NCI-H2227 treated with DMSO at 0.1 percent for 48 hours (cell line): ENCODE results near the gene SLITRK5.

ENCODE experiments used
- DNase-seq: peaks from one replicate; lab custom pipeline; 2025; lab: John Stamatoyannopoulos, UW

The SLITRK5 gene, protein sequence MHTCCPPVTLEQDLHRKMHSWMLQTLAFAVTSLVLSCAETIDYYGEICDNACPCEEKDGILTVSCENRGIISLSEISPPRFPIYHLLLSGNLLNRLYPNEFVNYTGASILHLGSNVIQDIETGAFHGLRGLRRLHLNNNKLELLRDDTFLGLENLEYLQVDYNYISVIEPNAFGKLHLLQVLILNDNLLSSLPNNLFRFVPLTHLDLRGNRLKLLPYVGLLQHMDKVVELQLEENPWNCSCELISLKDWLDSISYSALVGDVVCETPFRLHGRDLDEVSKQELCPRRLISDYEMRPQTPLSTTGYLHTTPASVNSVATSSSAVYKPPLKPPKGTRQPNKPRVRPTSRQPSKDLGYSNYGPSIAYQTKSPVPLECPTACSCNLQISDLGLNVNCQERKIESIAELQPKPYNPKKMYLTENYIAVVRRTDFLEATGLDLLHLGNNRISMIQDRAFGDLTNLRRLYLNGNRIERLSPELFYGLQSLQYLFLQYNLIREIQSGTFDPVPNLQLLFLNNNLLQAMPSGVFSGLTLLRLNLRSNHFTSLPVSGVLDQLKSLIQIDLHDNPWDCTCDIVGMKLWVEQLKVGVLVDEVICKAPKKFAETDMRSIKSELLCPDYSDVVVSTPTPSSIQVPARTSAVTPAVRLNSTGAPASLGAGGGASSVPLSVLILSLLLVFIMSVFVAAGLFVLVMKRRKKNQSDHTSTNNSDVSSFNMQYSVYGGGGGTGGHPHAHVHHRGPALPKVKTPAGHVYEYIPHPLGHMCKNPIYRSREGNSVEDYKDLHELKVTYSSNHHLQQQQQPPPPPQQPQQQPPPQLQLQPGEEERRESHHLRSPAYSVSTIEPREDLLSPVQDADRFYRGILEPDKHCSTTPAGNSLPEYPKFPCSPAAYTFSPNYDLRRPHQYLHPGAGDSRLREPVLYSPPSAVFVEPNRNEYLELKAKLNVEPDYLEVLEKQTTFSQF

DNA sequence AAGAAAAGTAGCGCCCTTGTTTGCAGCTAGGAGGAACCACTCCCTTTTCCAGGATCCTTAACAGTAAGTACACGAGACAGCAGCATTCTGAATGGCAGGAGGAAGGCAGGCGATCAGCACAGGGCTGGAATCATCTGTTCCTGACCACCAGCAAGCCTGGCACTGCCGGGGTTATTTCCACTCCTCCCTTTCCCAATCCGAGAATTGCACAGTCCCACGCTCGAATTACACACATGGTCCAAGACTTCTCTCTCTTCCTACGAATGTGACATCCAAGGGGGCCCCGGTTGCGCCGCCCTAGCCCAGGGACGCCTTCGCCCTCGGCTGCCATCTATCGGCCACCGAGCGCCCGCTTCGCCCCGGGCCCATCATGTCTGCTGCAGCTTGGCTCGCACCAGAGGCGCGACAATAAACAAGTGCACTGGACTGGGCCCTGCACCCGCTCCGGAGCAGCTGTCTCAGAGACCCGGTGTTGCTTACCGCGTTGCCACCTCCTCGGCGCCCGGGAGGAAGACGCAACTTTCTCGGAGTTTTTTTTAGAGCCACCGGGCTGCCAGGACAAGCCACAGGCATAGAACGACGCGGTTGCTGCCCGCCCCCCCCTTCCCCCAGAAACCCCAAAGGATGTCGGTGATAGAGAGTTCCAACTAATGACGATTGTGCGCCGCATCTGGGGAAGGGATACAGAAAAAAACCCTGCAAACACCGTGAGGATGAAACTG lies at the start of gene SLITRK5:
Gene SLITRK5 (plus strand): TSS at position 341 of the 722 bp plus-strand sequence. CDS start 4,018 bp downstream, outside the sequence.
- DNase-seq = peak; percentile 74

DNA sequence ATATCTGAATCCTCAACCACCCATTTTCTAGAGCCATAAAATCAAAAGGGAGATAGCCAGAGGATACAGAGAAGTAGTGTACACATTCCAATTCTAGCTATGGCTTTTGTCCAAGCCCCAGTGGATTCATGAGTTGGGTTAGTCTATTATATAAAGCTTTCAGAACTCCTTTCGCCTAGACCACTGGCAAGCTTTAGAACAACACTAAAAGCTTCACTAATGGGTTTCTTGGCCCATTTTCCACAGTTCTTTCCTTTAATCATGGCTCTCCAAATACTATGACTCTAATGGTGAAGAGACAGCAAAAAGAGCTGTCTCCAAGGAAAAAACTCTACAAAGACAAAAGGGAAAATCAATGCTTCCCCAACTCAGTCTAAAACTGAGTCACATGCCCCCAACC lies 48.2 kb upstream of the SLITRK5 start:
- DNase-seq = no peak

- peak; percentile 25 for DNase-seq
Observed at GRCh38 chr13:87656306-87656705, 14.9 kb upstream of the SLITRK5 start.

DNA sequence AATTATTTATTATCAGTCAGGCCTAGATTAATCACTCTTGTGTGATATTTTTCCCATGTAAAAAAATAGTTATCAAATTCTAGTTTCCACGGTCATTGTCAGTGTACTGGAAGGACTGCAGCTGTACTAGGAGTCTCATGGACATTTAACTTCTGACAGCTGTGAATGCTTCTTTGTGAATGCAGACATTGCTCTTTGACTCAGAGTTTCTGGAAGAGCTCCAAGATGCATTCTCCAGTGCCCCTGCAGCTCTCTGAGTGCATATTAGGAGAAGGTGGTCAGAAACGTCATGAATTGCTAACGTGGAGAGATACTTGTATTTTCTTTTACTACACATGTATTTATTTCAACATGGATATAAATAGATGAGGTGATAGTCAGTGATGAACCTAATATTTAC lies 9.7 kb upstream of the SLITRK5 start:
- DNase-seq = no peak

- no peak for DNase-seq
Observed at GRCh38 chr13:87666831-87667230, 4.3 kb upstream of the SLITRK5 start.

- no peak for DNase-seq
Observed at GRCh38 chr13:87667686-87668085, 3.5 kb upstream of the SLITRK5 start.

DNA sequence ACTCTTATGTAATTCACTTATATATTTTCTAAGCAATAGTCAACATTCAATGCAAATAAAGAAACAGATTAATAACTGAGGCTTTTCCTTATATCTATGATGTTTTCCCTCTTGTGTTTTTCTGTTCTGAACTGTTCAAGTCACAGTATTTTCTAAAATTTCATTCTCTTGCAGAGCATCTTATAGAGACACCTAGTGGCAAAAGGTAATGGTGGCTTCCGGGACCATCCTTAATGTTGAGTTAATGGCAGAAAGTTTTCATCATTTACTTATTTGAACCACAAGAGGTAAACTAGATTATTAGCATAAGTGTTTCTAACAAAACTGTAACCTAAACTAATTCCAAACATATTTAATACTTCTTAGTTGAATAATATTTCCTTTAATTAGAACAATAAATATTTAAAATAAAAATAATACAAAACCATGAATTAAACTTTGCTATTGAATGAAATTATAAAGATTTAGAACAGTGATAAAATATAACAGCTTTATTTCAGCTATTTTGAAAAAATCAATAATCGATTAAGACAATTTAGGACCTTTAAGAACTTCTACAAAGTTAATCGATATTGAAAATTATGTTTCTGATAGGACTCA lies 1.7 kb upstream of the SLITRK5 start:
- DNase-seq = peak; percentile 34

DNA sequence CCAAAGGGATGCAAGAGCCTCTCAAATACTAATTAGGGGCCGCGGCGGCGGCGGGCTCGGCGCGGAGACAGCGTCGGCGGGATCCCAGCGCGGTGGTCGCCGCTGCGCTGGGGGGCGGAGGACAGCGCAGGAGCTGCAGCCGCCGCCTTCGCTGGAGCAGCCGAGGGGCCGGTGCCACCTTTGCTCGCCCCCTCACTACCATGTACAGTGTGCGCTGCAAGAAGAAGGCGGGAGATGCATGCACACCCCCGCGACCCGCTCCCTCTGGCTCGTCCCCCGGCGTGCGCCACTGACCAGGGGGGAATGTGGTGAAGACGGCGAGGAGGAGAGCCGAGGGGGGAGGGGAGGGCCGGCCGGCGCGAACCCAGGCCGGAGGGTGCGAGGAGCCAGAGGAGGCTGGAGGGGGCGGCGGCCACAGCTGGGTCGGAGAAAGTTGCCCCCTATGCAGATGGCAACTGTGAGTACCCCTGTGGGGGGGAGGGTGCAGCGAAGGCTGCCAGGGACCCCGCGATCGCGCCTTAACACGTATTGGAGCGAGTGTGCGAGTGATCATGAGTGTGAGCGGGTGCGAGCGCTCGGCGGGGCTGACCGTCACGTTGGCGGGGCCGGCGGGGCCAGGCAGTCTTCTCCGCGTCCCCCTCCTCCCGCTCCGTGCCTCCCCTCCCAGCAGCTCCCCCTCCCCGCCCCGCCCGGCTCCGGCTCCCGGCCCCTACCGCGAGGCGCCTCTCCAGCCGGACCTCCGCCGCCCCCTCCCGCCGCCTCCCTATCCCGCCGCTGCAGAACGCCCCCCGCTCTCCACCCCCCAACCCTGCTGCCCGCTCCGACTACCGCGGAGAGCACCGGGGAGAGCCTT lies 808 bp downstream of the SLITRK5 start:
- peak; percentile 10 for DNase-seq

GRCh38 chr13:87674247-87674738 lies 3.1 kb downstream of the SLITRK5 start:
- DNase-seq = peak; percentile 38

DNA sequence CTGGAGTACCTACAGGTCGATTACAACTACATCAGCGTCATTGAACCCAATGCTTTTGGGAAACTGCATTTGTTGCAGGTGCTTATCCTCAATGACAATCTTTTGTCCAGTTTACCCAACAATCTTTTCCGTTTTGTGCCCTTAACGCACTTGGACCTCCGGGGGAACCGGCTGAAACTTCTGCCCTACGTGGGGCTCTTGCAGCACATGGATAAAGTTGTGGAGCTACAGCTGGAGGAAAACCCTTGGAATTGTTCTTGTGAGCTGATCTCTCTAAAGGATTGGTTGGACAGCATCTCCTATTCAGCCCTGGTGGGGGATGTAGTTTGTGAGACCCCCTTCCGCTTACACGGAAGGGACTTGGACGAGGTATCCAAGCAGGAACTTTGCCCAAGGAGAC lies 4.7 kb downstream of the SLITRK5 start:
- DNase-seq = no peak

- no peak for DNase-seq
Observed at GRCh38 chr13:87676254-87677042, 5.3 kb downstream of the SLITRK5 start.

DNA sequence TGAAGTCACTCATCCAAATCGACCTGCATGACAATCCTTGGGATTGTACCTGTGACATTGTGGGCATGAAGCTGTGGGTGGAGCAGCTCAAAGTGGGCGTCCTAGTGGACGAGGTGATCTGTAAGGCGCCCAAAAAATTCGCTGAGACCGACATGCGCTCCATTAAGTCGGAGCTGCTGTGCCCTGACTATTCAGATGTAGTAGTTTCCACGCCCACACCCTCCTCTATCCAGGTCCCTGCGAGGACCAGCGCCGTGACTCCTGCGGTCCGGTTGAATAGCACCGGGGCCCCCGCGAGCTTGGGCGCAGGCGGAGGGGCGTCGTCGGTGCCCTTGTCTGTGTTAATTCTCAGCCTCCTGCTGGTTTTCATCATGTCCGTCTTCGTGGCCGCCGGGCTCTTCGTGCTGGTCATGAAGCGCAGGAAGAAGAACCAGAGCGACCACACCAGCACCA lies 5.9 kb downstream of the SLITRK5 start:
- DNase-seq = no peak

GRCh38 chr13:87677496-87678371 lies 6.6 kb downstream of the SLITRK5 start:
- DNase-seq = no peak

DNA sequence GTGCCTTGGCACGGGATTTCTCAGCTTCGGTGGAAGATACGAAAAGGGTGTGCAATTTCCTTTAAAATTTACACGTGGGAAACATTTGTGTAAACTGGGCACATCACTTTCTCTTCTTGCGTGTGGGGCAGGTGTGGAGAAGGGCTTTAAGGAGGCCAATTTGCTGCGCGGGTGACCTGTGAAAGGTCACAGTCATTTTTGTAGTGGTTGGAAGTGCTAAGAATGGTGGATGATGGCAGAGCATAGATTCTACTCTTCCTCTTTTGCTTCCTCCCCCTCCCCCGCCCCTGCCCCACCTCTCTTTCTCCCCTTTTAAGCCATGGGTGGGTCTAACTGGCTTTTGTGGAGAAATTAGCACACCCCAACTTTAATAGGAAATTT lies 7.2 kb downstream of the SLITRK5 start:
- DNase-seq = no peak

GRCh38 chr13:87680298-87680697 lies 9.1 kb downstream of the SLITRK5 start:
- no peak for DNase-seq

DNA sequence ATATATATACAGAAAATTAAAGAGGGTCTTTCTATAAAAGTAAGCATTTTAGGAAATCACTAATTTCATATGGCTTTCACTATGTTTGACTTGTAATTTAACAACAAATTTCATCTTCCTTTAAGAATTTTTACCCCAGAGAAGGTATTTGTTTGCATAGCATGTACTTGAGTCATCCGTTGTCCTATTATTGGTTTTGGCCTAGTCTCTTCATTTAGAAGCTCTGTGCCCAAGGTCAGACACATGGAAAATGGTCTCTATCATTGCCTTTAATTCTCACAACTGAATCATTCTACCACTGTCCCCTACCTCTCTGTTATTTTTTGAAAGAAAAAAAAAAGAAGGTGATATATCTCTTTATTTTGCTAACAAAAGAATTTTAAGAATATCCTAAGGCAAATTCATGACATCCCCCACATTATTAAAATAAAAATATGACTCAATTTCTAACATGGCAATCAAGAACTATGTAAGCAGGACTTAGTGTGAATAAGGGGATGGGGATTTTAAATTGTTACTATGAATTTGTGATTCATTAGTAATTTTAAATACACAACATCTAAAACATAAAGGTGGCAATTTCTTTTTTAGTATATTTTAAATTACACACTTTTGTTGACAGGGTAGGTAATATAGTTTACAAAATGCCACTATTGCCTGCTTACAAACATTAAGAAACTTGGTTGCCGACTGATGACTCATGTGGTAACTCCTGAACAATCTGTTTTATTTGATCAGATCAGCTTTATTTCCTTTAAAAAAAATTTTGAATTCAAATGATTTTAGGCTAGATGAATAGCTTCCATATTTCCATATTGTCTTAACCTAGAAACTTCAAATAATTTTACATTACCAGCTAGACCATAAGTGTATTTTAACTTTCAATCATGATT lies 13.9 kb downstream of the SLITRK5 start:
- DNase-seq = no peak

DNA sequence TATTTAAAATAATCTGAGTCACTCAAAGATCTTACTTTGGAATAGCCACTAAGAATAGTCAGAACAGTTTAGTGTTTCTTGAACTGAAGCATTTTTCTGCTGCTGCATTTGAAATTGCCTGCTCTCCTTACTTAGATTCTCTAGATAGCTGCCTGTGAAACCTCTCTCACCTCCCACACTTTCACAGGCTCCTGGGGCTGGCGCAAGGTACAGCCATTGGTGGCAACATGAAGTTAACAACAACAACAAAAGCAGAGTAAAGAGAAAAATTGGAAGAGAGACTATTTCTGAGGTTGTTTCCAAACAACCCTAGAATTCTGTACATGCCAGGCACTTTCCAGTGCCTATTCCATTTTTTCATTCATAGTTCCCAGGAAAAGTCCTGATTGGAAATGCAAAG lies 25.3 kb downstream of the SLITRK5 start:
- DNase-seq = no peak

GRCh38 chr13:87698268-87698667 lies 27.1 kb downstream of the SLITRK5 start:
- no peak for DNase-seq
